Head of caudate nucleus (tissue), 42 donors: Measurements from ENCODE around the gene RXRG.
A peak's percentile ranks its signal among the peaks of the same experiment; 100 is the strongest.

Source experiments
- DNase-seq, 42 donors: peaks; one replicate each; pipeline versions ENCODE4 v3.0.0 to v3.0.0-alpha.2; 2020 to 2021; ENCODE audit warnings: mixed read lengths in 7 of 42
- intact Hi-C: fragments of 100-400 bp; cut with DNase I; formaldehyde crosslinking; loops from one replicate; pipeline ENCODE4 v1.15.0; 2022

The RXRG gene

GRCh38 chr1:165383599-165384405 is 61.1 kb downstream of the RXRG start:
- intact Hi-C loops, result no loop called here
- peak in 8 of 42 donors; percentile 12 to 61 (median 32) for DNase-seq

GRCh38 chr1:165383067-165383466 is 61.9 kb downstream of the RXRG start:
- intact Hi-C loops, result no loop called here

GRCh38 chr1:165381745-165382505 is 63.0 kb downstream of the RXRG start:
- DNase-seq, result no peak
- intact Hi-C loops, result no loop called here

More at GRCh38 chr1:165383067-165383466, 61.9 kb downstream of the RXRG start:
- peak in 23 of 42 donors; percentile 12 to 80 (median 52) for DNase-seq

- DNase-seq, result no peak
- intact Hi-C loops, result no loop called here
Measured at GRCh38 chr1:165376811-165377311, 68.1 kb downstream of the RXRG start.

- peak; percentile 25 to 86 (median 66) for DNase-seq
- intact Hi-C loops, result no loop called here
Measured at GRCh38 chr1:165376041-165376810, 68.7 kb downstream of the RXRG start.

GRCh38 chr1:165375623-165376022 is 69.3 kb downstream of the RXRG start:
- no peak for DNase-seq
- intact Hi-C loops, result no loop called here

GRCh38 chr1:165371588-165372225 is 73.2 kb downstream of the RXRG start:
- DNase-seq, result no peak
- intact Hi-C loops, result no loop called here

GRCh38 chr1:165369255-165369848 is 75.6 kb downstream of the RXRG start:
- peak; percentile 35 to 87 (median 74) for DNase-seq
- intact Hi-C loops, result loop anchor here (10.0 kb wide), 1 partner anchor 225 kb away; no protein-coding TSS in a partner anchor

GRCh38 chr1:165367375-165367993 is 77.4 kb downstream of the RXRG start:
- intact Hi-C loops, result loop anchor here (10.0 kb wide), 1 partner anchor 223 kb away; no protein-coding TSS in a partner anchor
- peak in 41 of 42 donors; percentile 52 to 91 (median 81) for DNase-seq

- intact Hi-C loops, result loop anchor here (10.0 kb wide), 1 partner anchor 221 kb away; no protein-coding TSS in a partner anchor
- DNase-seq, result peak in 2 of 42 donors; percentile 25 to 28
Measured at GRCh38 chr1:165365341-165365740, 79.6 kb downstream of the RXRG start.

GRCh38 chr1:165364568-165365133 is 80.3 kb downstream of the RXRG start:
- intact Hi-C loops, result loop anchor here (10.0 kb wide), 1 partner anchor 220 kb away; no protein-coding TSS in a partner anchor

GRCh38 chr1:165356876-165357275 is 88.0 kb downstream of the RXRG start:
- intact Hi-C loops, result no loop called here

More at GRCh38 chr1:165364568-165365133, 80.3 kb downstream of the RXRG start:
- DNase-seq, result no peak

GRCh38 chr1:165355977-165356811 is 88.7 kb downstream of the RXRG start, which contains the start of gene LMX1A:
TSS of gene LMX1A (minus strand) at chr1:165356715. CDS start at chr1:165355559, 1,156 bp downstream.
- intact Hi-C loops, result no loop called here
- peak in 8 of 42 donors; percentile 15 to 55 (median 32) for DNase-seq

More at GRCh38 chr1:165356876-165357275, 88.0 kb downstream of the RXRG start:
- no peak for DNase-seq

- intact Hi-C loops, result no loop called here
- DNase-seq, result no peak
Measured at GRCh38 chr1:165355139-165355976, 89.6 kb downstream of the RXRG start.

GRCh38 chr1:165354739-165355138 is 90.2 kb downstream of the RXRG start:
- DNase-seq, result no peak
- intact Hi-C loops, result no loop called here
